Measurements from ENCODE around the gene LRRC45. TPM values are rescaled to one million over a fixed set of nuclear protein-coding genes. Genes with fewer than 3 reads are reported as not detected.
A peak's percentile ranks its signal among the peaks of the same experiment; 100 is the strongest.

LRRC45 gene
- total RNA-seq, 1 experiment from 2014 or later: 21.3 TPM

DNA sequence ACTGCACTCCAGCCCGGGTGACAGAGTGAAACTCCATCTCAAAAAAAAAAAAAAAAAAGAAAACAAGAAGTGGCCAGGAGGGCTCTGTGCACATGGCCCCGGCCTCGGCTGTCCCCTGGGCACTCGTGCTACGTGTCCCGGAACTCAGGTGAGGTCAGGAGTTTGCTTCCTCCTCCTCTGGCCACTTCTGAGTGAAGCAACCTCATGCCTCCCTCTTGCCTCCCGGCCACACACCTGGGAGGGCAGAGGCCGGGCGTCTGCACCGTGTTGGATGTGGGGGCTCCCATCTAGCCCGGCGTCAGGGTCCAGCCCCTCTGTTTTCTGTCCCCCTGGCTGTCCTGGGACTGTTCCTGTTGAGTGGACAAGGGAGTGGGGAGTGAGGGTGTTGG lies 23.5 kb upstream of the LRRC45 start:
- no peak for DNase-seq
- Histone ChIP-seq H3K36me3 (no peaks in the 10 kb centered on the region), H3K27ac (no peak overlapping the region), H3K27me3 (no peaks in the 10 kb centered on the region), H3K4me1 (peaks cover 38% of the 10 kb centered on the region), H3K4me3 (no peak overlapping the region), H3K9me3 (replicated peaks) (no peaks in the 10 kb centered on the region)

DNA sequence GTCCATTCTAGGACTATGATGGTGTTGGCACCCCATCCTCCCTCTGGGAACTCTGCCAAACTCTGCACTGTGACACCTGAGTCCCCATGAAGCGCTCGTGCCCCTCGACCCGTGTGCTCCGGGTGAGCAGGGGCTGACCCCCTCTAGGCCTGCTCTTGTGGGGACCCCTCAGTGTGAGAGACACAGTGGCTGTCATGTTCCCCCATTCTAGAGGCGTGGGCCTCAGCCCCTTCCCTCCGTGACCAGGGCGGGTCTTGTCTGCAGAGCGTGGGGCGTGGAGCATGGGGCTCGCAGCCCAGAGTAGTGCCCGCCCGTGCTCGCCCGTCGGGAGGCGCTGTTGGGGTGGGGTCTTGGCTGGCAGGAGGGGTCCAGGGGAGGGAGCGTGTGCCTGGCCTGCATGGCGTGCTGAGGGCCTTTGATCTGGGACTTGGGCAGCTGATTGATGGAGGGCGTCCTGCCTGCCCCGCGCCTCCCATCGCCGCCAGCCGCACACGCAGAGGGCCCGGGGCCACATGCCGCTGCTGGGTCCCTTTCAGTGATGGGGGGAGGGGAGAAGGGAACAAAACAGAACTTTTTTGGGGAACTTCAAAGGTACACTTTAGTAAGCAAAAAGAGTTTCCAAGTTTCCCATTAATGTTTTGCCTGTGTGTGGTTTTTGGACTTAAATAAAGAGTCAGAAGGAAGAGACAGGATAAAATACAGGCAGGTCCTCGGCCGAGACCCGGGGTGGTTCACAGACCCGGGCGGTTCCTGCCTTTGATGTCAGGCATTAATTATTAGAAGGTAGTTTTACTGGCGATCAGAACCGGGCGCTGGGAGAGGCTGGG lies 22.9 kb upstream of the LRRC45 start:
- no peak overlapping the region for H3K27ac ChIP-seq
- H3K4me3 ChIP-seq: no peak overlapping the region
- no peaks in the 10 kb centered on the region for H3K9me3 ChIP-seq (replicated peaks)
- H3K36me3 ChIP-seq: no peaks in the 10 kb centered on the region
- no peak for DNase-seq
- H3K4me1 ChIP-seq: peaks cover 38% of the 10 kb centered on the region
- H3K27me3 ChIP-seq: no peaks in the 10 kb centered on the region

DNA sequence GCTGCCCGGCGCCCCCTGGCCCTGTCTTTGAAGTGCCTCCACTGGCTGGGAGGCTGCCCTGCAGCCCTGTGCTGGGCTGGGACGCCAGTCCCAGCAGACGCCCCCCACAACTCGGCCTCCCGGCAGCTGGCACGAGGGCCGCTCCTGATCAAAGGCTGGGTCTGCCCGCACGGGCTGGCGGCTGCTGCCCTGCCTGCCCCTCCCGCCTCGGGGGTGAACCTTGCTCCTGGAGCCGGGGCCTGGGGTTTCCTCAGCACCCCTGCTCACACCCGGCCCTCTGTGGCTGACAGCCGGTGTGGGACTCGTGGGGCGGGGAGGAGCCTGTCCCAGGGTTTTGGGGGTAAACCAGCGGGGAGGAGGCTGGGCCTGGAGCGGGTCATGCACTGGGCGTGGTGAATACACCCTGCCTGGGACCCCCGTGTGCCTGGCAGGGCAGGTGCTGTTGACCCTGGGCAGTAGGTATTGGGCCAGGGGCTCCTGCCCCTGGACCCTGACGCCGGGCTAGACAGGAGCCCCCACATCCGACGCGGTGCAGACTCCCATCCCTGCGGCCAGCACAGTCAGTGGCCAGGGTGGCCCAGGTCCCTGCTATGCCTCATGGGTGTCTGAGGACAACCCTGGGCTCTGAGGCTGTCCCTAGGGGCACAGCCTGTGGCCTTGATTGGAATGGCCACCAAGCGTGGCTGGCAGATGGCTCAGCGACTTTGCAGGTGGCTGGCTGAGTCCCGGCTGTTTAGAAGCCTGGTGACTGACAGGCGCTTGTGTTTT lies 22.1 kb upstream of the LRRC45 start:
- H3K9me3 ChIP-seq (replicated peaks): no peaks in the 10 kb centered on the region
- H3K4me3 ChIP-seq: peak overlapping the region; percentile 42
- H3K4me1 ChIP-seq: peaks cover 38% of the 10 kb centered on the region
- DNase-seq: peak; percentile 94 to 98
- H3K36me3 ChIP-seq: no peaks in the 10 kb centered on the region
- peak overlapping the region; percentile 44 for H3K27ac ChIP-seq
- H3K27me3 ChIP-seq: no peaks in the 10 kb centered on the region

- Histone ChIP-seq H3K36me3 (no peaks in the 10 kb centered on the region), H3K4me3 (peak overlapping the region; percentile 42), H3K27ac (peak overlapping the region; percentile 44), H3K4me1 (peaks cover 38% of the 10 kb centered on the region), H3K27me3 (no peaks in the 10 kb centered on the region), H3K9me3 (replicated peaks) (no peaks in the 10 kb centered on the region)
- no peak for DNase-seq
Measured at GRCh38 chr17:82001571-82002056, 21.5 kb upstream of the LRRC45 start.

DNA sequence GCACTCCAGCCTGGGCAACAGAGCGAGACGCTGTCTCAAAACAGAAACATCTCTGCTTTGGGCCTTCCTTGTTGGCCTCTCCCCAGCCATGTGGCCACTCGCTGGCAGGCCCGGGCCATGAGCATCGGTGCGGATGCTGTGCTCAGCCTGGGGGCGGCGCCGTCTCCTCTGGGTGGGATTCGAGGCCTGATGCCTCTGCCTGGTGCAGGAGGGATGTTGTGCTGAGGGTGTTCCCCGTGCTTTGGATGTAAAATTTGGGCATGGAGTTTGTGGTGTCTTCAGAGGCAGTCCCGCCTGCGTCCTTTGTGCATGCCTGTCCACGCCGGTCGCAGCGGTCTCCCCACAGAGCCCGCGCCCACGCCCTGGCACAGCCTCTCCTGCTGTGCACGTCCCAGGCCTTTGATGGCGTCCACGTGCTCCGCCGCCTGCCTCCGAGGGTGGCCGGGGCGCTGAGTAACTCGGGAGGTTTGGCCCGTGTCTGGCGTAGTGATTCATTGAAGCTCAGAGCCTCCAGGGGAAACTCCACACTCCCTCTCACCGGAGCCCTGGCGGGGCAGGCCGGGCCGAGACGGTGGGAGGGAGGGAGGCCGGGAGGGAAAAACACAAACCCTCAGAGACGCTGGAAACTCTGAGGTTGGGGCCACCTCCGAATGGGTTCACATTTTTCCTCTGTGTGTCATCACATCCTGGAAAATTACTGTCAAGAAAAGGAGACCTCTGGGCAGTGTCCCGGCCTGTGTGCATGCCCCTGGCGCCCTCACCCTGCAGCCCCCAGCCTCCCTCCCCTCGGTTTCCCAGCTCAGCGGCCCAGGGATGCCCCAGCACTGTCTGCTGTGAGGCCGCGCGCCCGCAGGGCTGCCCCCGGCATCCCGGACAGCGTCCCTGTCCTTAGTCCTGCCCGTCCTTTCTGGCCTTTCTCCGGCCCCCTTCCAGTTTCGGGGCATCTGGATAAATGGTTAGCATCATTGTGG lies 19.4 kb upstream of the LRRC45 start:
- Histone ChIP-seq H3K4me1 (peaks cover 52% of the 10 kb centered on the region), H3K4me3 (no peak overlapping the region), H3K27me3 (no peaks in the 10 kb centered on the region), H3K36me3 (no peaks in the 10 kb centered on the region), H3K27ac (peak overlapping the region; percentile 28), H3K9me3 (replicated peaks) (no peaks in the 10 kb centered on the region)
- DNase-seq: peak; percentile 90 to 93

DNA sequence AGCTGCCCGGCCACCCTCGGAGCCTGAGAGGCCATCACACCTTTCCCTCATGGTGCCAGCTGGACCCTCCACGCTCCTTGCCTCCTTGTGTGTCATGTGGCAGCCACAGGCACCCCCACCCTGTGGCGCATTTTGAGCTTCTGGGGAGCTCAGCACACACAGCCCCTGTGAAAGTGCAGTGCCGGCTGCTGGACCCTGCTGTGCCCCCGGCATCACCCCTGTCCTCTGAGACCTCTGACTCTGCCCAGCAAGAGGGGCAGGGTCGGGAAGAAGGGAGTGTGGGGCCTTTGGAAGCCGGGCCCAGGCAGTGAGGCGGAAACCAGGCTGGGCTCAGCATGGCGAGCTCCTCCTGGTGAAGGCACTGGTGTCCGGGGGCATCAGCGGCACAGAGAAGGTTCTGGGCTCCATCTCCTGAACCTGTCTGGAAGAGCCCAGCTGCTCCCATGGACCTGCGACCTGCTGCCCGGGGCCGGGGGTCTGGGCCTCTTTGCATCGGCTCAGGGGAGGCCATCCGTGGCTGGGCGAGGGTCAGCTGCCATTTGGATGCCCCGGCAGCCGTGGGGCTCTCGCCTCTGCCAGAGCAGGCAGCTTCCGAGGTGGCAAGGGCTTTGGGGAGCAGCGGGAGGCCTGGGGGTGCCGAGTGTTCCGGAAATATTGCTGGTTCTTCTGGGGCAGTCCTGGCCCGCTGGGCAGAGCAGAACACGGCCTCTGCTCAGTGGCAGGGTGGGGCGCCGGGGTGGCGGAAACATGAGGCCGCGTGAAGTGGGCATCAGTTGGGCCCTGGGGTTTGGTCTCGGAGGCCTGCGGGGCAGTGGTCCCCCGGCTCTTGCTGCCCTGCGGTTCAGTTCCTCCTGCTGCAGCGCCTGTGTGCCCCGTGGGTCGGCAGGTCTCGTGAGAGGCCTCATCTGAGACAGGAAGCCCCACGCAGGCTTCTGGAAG lies 18.3 kb upstream of the LRRC45 start:
- Histone ChIP-seq H3K9me3 (replicated peaks) (no peaks in the 10 kb centered on the region), H3K27me3 (no peaks in the 10 kb centered on the region), H3K4me1 (peaks cover 52% of the 10 kb centered on the region), H3K27ac (no peak overlapping the region; the same call in 1 of the 2 replicates), H3K4me3 (no peak overlapping the region), H3K36me3 (no peaks in the 10 kb centered on the region)
- DNase-seq: no peak

DNA sequence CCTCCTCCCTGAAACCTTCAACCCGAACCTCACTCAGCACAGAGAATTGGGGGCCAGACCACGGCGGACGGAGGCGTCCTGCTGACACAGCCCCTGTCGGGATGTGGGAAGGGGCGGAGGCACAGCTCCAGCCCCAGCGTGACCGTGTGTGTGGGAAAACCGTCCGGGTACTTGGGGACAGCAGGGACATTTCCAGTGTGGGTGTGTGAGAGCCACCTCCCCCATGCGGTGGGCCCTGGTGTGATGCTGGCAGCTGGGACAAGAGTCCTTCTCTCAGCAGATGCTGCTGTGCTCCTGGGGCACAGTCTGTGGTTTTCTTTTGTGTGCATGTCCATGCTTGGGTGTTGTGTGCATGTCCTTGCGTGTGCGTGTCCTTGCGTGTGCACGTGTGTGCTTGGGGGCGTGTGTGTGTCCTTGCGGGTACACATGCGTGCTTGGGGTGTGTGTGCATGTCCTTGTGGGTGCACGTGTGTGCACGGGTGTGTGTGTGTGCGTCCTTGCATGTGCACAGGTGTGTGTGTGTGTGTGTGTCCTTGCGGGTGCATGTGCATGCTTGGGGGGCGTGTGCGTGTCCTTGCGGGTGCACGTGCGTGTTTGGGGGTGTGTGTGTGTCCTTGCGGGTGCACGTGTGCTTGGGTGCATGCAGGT lies 17.3 kb upstream of the LRRC45 start:
- H3K4me1 ChIP-seq: peaks cover 49% of the 10 kb centered on the region
- DNase-seq: no peak
- no peaks in the 10 kb centered on the region for H3K36me3 ChIP-seq
- no peak overlapping the region for H3K4me3 ChIP-seq
- H3K27ac ChIP-seq: no peak overlapping the region
- no peaks in the 10 kb centered on the region for H3K27me3 ChIP-seq
- H3K9me3 ChIP-seq (replicated peaks): no peaks in the 10 kb centered on the region

- no peaks in the 10 kb centered on the region for H3K27me3 ChIP-seq
- DNase-seq: no peak
- H3K36me3 ChIP-seq: no peaks in the 10 kb centered on the region
- peaks cover 41% of the 10 kb centered on the region for H3K4me1 ChIP-seq
- no peak overlapping the region for H3K27ac ChIP-seq
- H3K4me3 ChIP-seq: no peak overlapping the region
- H3K9me3 ChIP-seq (replicated peaks): no peaks in the 10 kb centered on the region
Measured at GRCh38 chr17:82006468-82007227, 16.5 kb upstream of the LRRC45 start.

DNA sequence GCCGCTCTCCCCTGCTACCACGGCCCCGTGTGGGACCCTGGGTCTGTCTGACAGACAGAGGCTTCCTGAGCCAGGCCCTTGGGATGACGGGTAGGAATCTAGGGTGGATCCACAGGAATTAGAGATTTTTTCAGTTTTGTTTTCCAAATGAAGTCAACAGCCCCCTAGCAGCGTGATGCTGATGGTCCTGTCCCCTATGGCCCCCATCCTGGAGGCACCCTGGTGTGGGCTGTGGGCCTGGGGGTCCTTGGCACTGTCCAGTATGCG lies 15.9 kb upstream of the LRRC45 start:
- H3K27ac ChIP-seq: no peak overlapping the region
- no peak for DNase-seq
- H3K4me1 ChIP-seq: peaks cover 41% of the 10 kb centered on the region

GRCh38 chr17:82007495-82008257 lies 15.4 kb upstream of the LRRC45 start:
- H3K27ac ChIP-seq: no peak overlapping the region
- H3K27me3 ChIP-seq: no peaks in the 10 kb centered on the region
- H3K36me3 ChIP-seq: no peaks in the 10 kb centered on the region
- DNase-seq: peak; percentile 60 to 70
- H3K4me1 ChIP-seq: peaks cover 41% of the 10 kb centered on the region
- H3K9me3 ChIP-seq (replicated peaks): no peaks in the 10 kb centered on the region
- no peak overlapping the region for H3K4me3 ChIP-seq

More for the DNA sequence above, 15.9 kb upstream of the LRRC45 start:
- Histone ChIP-seq H3K9me3 (replicated peaks) (no peaks in the 10 kb centered on the region), H3K27me3 (no peaks in the 10 kb centered on the region), H3K36me3 (no peaks in the 10 kb centered on the region), H3K4me3 (no peak overlapping the region)

DNA sequence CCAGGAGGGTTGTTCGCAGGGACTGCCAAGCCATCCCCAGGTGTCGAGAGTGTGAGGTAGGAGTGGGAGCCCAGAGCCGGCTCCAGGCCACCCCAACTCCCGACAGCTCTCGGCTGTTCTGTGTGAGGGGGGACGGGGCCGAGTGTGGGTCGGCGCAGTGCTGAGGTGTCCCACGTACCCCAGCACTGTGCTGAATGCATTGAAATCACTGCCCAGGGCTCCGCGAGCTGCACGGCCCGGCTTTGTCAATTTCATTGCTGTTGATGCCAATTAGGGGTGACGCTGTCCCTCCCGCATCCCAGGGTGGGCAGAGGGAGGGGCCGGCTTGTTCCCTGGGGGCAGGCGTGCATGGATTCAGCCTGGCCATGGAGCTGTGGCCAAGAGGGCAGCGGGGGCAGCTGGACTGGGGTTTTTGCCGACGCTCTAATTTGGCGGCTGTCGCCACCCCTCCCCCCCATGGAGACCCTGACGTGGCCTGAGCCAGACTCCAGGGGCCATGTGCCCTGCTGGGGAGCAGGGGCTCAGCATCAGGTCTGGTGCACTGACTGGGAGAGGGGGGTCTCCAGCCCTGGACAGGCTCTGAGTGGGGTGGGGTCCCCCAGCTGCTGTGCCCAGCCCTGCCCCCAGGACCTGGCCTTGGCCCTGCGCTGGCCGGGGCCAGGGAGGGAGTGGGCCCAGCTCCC lies 14.7 kb upstream of the LRRC45 start:
- no peak for DNase-seq
- H3K27ac ChIP-seq: no peak overlapping the region
- no peaks in the 10 kb centered on the region for H3K27me3 ChIP-seq
- H3K4me1 ChIP-seq: peaks cover 41% of the 10 kb centered on the region
- H3K4me3 ChIP-seq: no peak overlapping the region
- H3K9me3 ChIP-seq (replicated peaks): no peaks in the 10 kb centered on the region
- H3K36me3 ChIP-seq: no peaks in the 10 kb centered on the region

GRCh38 chr17:82008941-82009405 lies 14.1 kb upstream of the LRRC45 start:
- no peaks in the 10 kb centered on the region for H3K36me3 ChIP-seq
- no peak overlapping the region for H3K4me3 ChIP-seq
- H3K27me3 ChIP-seq: no peaks in the 10 kb centered on the region
- DNase-seq: no peak
- H3K4me1 ChIP-seq: peaks cover 38% of the 10 kb centered on the region
- no peaks in the 10 kb centered on the region for H3K9me3 ChIP-seq (replicated peaks)
- no peak overlapping the region for H3K27ac ChIP-seq
